ENCODE measurements around the gene ADCK2.

GRCh38 chr7:140714331-140715040, 41.7 kb downstream of the ADCK2 start:
- TF ChIP-seq, protein P1, sequence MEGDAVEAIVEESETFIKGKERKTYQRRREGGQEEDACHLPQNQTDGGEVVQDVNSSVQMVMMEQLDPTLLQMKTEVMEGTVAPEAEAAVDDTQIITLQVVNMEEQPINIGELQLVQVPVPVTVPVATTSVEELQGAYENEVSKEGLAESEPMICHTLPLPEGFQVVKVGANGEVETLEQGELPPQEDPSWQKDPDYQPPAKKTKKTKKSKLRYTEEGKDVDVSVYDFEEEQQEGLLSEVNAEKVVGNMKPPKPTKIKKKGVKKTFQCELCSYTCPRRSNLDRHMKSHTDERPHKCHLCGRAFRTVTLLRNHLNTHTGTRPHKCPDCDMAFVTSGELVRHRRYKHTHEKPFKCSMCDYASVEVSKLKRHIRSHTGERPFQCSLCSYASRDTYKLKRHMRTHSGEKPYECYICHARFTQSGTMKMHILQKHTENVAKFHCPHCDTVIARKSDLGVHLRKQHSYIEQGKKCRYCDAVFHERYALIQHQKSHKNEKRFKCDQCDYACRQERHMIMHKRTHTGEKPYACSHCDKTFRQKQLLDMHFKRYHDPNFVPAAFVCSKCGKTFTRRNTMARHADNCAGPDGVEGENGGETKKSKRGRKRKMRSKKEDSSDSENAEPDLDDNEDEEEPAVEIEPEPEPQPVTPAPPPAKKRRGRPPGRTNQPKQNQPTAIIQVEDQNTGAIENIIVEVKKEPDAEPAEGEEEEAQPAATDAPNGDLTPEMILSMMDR (IDR thresholded peaks at IDR 0.05) = no peak
- no peak for TF ChIP-seq POLR2A (IDR thresholded peaks at IDR 0.05)
